ENCODE data around the gene UTS2R. TPM values are rescaled to one million over a fixed set of nuclear protein-coding genes. Genes with fewer than 3 reads are reported as not detected.

The UTS2R gene
- total RNA-seq, 1 donor from 2014 or later, result 7.2 TPM

DNA sequence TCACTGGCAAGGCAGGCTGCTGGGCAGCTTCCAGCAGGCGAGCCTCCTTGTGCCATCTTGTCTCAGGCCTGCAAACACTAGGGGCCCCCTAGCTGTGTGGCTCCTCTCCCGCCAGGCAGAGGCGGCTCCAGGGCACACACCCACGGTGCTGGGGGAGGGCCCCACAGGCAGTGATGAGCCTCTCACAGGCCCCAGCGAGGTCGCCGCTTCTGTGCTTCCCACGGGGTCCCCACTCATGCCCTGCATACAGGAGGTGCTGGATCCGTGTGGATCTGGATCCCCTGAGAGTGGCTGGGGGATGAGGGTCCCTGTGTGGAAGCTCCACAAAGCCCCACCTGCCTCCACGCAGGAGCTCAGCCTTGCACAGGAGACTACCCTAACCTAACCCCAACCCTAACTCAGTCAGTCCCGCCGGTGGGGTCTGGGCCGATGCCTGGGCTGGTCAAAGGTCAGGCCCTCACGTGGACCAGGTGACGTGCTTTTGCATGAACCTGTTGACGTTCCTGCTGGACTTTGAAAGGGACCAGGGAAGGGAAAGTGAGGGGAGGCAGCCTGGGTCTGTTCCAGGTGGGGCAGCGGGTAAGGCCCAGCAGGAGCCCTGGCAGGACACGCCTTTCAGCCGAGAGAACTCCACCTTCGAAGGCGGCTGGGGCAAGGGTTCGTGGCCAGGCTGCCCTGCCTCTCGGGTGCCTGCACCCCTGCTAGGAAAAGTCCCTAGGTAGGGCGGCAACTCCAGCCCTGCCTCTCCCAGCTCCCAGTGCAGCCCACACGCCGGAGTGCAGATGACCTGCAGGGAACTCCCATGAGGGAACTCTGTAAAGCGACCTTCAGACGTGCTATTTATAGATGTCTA, 43.2 kb upstream of the UTS2R start:
- no peak overlapping the region for H3K4me3 Mint-ChIP-seq (ENCODE audit: unreplicated experiment)
- H3K27me3 Mint-ChIP-seq (ENCODE audit: unreplicated experiment), result peaks cover 4% of the 10 kb centered on the region
- DNase-seq, result peak; percentile 21
- TF ChIP-seq, protein P1, sequence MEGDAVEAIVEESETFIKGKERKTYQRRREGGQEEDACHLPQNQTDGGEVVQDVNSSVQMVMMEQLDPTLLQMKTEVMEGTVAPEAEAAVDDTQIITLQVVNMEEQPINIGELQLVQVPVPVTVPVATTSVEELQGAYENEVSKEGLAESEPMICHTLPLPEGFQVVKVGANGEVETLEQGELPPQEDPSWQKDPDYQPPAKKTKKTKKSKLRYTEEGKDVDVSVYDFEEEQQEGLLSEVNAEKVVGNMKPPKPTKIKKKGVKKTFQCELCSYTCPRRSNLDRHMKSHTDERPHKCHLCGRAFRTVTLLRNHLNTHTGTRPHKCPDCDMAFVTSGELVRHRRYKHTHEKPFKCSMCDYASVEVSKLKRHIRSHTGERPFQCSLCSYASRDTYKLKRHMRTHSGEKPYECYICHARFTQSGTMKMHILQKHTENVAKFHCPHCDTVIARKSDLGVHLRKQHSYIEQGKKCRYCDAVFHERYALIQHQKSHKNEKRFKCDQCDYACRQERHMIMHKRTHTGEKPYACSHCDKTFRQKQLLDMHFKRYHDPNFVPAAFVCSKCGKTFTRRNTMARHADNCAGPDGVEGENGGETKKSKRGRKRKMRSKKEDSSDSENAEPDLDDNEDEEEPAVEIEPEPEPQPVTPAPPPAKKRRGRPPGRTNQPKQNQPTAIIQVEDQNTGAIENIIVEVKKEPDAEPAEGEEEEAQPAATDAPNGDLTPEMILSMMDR (IDR thresholded peaks at IDR 0.05; ENCODE audit: partially characterized antibody, unreplicated experiment), result no peak
- H3K27ac Mint-ChIP-seq (ENCODE audit: unreplicated experiment), result no peak overlapping the region
- H3K4me1 Mint-ChIP-seq (ENCODE audit: low read depth, unreplicated experiment), result peaks cover 5% of the 10 kb centered on the region
- H3K36me3 Mint-ChIP-seq (ENCODE audit: unreplicated experiment), result no peaks in the 10 kb centered on the region
- peaks cover 15% of the 10 kb centered on the region for H3K9me3 Mint-ChIP-seq (ENCODE audit: unreplicated experiment)

DNA sequence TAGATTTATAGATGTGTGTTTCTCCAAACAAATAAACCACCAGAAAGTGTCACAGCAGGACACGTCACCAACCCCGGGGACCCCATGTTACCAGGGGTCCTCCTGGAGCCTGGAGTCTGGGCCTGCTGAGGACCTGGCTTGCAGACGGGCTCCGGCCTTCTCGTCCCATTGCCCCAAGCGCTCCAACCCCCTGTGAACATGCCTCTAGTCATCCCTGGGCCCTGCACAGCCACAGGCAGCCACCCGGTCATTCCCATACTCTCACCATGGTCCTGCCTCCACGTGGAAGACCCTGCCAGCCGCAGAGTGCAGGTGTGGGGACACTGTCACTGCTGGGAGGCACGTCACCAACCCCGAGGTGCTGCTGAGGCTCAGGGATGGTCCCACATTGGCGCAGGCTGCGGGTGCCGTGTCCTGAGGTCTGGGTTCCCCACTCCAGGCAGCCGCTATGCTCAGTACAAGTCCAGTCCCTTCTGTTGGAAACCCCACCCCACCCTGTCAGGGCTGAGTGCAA, 42.5 kb upstream of the UTS2R start:
- Mint-ChIP-seq H3K36me3 (ENCODE audit: unreplicated experiment) (no peaks in the 10 kb centered on the region), H3K27me3 (ENCODE audit: unreplicated experiment) (peaks cover 4% of the 10 kb centered on the region), H3K4me3 (ENCODE audit: unreplicated experiment) (peak overlapping the region; percentile 67), H3K4me1 (ENCODE audit: low read depth, unreplicated experiment) (peaks cover 5% of the 10 kb centered on the region), H3K9me3 (ENCODE audit: unreplicated experiment) (peaks cover 15% of the 10 kb centered on the region), H3K27ac (ENCODE audit: unreplicated experiment) (peak overlapping the region; percentile 86)
- DNase-seq, result peak; percentile 23
- TF ChIP-seq, protein P1 (IDR thresholded peaks at IDR 0.05; ENCODE audit: partially characterized antibody, unreplicated experiment), result no peak

GRCh38 chr17:82329683-82330321, 41.8 kb upstream of the UTS2R start:
- Mint-ChIP-seq H3K4me1 (ENCODE audit: low read depth, unreplicated experiment) (peaks cover 5% of the 10 kb centered on the region), H3K27ac (ENCODE audit: unreplicated experiment) (peak overlapping the region; percentile 17), H3K9me3 (ENCODE audit: unreplicated experiment) (peaks cover 15% of the 10 kb centered on the region), H3K36me3 (ENCODE audit: unreplicated experiment) (no peaks in the 10 kb centered on the region), H3K4me3 (ENCODE audit: unreplicated experiment) (peak overlapping the region; percentile 49), H3K27me3 (ENCODE audit: unreplicated experiment) (peaks cover 4% of the 10 kb centered on the region)
- DNase-seq, result peak; percentile 28
- TF ChIP-seq, protein P1 (IDR thresholded peaks at IDR 0.05; ENCODE audit: partially characterized antibody, unreplicated experiment), result no peak

GRCh38 chr17:82330322-82331239, 41.0 kb upstream of the UTS2R start:
- peak; percentile 58 for DNase-seq
- Mint-ChIP-seq H3K27me3 (ENCODE audit: unreplicated experiment) (peaks cover 8% of the 10 kb centered on the region), H3K36me3 (ENCODE audit: unreplicated experiment) (no peaks in the 10 kb centered on the region), H3K4me3 (ENCODE audit: unreplicated experiment) (peak overlapping the region; percentile 34), H3K4me1 (ENCODE audit: low read depth, unreplicated experiment) (peaks cover 8% of the 10 kb centered on the region), H3K27ac (ENCODE audit: unreplicated experiment) (no peak overlapping the region), H3K9me3 (ENCODE audit: unreplicated experiment) (peaks cover 17% of the 10 kb centered on the region)
- TF ChIP-seq, protein P1 (IDR thresholded peaks at IDR 0.05; ENCODE audit: partially characterized antibody, unreplicated experiment), result no peak

Measured in glutamatergic neuron (in vitro differentiated cells).